DMS79 treated with DMSO at 0.1 percent for 48 hours (cell line): Measurements from ENCODE around the gene CDHR2.
"Not testable (repeated sequence)": the region's sequence is repeated elsewhere in the genome, so short reads cannot be mapped to it uniquely, and the experiment has no call there.

Experiments
- DNase-seq: peaks from one replicate; lab custom pipeline; 2025; lab: John Stamatoyannopoulos, UW

Gene CDHR2

DNA sequence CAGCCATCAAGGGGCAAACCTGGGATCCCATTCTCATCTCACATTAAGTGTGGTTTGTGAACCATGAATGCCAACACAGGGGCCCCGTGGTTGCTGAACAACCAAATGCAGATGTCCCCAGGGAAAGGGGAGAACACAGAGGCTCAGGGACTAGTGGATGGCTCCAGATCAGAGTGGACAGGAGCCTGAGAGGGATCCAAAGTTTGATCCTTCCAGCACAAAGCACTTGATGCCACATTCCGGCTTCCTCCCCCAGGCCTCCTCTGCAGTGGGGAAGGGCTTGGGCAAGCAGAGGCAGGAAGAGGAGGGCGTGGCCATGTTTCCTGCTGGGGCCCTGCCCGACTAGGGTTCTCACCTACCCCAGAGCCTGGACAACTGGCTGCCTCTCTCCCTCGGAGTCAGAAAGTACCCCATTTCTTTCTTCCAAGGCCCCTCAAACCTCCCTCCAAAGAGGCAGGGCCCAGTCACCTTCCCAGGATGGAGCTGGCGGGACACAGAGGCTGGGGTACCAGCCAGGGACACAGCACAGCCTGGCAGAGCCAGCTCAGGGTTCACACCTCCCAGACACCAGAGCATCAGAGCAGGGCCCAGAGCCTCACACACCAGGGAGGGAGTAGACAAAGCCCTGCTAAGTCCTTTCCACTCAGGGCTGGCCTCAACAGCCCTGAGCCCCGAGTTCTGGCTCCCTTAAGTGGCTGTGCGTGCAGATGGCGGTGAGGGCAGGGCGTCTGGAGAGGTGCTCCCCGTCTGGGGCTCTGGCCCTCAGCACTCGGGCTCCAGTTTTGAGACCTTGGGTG, 7.6 kb upstream of the CDHR2 start:
- no peak for DNase-seq

GRCh38 chr5:176542135-176542595, 7.0 kb upstream of the CDHR2 start:
- DNase-seq, result no peak

DNA sequence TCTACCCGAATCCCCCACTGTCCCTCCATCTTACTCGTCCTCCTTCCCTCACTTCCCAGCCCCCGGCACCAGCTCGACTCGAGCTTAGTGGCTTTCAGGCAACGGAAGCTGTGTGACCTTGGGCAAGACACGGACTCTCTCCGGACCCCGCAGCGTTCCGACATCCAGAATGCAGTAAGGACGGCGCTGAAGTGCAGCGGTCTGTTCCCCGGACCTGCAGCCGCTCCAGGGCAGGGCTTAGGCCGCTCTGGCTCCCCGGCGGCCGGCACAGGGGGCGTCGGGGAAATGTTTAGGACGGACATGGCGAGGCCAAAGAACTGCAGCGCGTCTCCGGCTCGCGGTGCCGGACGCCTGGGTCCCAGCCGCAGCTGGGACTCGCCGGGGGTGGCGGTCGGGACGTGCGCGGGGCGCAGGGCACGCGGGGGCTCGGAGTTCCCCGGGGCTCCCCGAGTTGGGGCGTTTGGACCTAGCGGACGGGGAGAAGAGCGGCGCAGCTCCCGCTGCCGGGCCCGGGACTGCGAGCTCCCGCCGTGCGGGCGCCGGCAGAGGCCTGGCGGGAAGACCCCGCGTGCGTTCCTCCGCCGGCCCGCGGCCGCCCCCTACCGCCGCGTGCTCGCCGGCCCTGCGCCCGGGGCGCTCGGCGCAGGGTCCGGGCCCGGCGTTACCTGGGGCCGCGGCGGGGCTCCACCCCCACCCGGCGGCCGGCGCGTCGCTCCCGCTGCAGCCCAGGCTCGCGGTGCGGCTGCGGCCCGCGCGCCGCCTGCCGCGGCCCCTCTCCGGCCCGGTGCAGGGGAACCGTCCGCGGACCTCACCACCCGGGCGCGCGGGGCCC, 6.3 kb upstream of the CDHR2 start:
- no peak for DNase-seq

DNA sequence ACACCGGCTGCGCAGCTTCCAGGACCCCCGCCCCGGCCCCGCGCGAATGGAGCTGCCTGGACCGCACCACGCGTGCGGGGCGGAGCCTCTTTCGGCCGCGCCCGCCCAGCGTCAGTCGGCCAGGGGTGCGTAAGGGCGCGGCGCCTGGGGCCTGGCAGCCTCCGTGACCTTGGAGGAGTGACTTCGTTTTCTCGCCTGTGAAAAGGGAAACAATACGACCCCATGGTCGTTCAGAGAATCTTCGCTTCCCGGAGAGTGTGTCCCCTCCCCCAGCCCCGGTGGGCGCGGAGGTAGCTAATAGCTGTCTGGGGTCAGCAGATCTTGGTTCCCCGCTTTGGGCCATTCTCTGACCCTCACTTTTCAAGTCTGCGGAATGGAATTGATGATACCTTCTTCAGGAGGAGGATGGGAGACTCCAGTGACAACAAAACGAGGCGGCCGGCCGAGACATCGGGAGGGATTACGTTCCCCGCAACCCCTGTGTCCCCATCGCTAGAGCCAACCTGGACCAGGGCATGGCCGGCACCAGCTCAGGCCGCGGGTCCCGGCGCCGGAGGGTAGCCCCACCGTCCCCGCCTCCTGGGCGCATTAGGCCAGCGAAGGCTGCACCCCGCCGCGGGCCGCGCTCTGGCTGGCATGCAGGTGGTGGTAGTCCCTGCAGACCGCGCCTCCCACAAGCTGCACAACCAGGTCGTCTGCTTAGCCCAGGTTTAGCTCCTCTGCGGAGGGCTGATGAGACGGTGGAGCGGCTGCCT, 5.5 kb upstream of the CDHR2 start:
- peak; percentile 43 for DNase-seq

DNA sequence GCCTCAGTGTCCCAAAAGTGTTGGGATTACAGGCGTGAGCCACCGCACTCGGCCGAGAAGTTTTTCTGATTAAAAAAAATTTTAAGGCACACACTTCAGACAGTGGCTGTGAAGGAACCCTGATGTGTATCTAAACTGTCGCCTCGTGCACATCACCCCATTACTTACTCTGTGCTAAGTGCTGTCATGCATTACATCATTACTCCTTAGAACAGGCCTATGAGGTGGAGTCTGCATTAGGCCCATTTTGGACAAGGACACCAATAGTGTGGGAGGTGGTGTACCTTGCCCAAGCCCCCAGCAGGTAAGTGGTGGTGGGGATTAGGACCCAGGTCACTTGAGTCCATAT, 3.8 kb upstream of the CDHR2 start:
- no peak for DNase-seq

DNA sequence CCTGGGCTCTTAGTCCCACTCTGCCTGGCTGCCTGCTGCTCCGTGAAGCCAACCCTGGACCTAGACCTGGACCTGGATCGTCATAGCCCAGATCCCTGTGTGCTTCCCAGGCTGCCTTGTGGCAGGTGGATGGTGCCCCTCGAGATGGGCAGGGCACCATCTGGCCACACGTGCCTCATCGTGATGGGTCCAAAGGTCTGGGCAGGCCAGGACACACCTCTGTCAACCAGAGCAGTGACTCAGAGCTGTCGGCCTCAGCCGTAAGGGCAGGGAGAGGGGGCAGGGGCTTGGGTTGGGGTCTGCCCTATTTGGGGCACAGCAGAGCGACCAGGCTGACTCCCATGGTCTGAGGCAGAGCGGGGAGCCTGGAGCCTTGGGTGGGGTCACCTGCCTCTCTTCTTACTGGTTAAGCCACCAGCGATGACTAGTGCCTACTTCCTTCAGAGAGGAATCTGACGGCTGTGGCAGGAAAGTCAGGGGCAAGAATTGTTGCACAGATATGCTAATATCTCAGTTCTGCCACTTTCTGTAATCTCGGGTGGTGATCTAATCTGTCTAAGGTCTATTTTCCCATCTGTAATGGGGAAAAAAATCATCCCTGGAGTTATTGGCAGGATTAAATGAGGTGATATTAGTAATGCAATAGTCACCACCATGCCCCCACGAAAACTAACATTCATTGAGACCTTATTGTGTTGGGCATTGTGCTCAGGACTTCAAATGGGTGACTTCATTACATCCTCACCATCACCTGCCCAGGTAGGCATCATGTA, 3.2 kb upstream of the CDHR2 start:
- no peak for DNase-seq

DNA sequence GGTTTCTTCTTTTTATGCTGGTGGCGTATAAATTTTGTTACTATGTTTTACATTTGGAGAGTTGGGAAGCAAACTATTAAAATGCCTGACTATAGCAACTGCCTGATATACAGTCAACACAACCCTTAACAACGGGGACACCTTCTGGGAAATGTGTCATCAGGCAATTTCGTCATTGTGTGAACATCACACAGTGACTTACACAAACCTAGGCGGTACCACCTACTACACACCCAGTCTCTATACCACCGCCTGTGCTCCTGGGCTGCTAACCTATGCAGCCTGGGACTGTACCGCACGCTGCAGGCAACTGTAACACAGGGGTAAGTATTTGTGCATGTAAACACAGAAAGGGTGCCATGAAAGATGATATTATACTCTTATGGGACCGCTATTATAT, 1.3 kb upstream of the CDHR2 start:
- no peak for DNase-seq

GRCh38 chr5:176549871-176550270, 729 bp downstream of the CDHR2 start:
- no peak for DNase-seq

GRCh38 chr5:176550275-176550831, 1.2 kb downstream of the CDHR2 start:
- DNase-seq, result no peak

GRCh38 chr5:176550937-176551336, 1.8 kb downstream of the CDHR2 start:
- not testable (repeated sequence) for DNase-seq

DNA sequence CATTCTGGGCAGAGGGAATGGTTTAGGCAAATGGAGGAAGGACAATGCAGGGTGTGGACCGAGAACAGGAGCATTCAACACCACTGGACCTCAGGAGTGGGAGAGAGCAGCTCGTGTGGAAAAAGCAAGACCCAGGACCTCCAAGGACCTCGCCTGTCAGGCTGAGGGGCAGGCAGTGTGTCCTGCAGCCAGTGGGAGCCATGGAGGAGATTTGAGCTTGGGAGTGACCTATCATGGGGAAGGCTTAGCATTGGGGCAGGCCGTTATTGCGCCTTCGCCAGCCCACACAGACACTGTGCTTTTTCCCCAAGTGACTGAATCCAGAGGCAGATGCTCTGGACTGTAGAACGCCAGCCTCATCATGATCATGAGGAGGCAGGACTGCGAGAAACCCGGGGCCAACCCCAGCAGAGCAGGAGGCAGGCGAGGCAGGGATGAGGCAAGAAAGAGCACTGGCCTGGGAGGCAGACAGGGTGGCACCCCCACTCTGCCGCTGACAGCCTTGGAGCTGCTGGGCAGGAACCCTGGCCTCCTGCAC, 3.3 kb downstream of the CDHR2 start:
- no peak for DNase-seq

- DNase-seq, result no peak
Observed at GRCh38 chr5:176553260-176554085, 4.3 kb downstream of the CDHR2 start.

GRCh38 chr5:176557846-176558245, 8.7 kb downstream of the CDHR2 start:
- DNase-seq, result no peak

GRCh38 chr5:176559683-176560082, 10.5 kb downstream of the CDHR2 start:
- DNase-seq, result no peak

GRCh38 chr5:176560364-176560763, 11.2 kb downstream of the CDHR2 start:
- DNase-seq, result no peak

DNA sequence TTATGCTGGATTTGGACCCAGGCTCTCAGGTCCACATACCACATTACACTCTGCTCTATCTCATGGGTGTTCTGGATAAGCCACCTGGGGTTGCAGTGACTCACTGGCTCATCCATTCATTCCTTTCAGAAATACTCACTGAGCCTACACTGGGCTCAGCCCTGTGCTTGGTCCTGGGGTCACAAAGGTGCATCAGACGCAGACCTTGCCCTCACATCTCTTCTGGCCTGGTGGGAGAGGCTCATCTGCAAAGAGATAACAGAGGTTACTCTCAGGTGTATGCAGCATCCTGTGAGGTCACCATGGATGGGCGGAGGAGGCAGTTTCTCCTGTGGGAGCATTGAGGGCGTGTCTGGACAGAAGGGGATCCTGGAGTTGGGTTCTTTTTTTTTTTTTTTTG, 12.1 kb downstream of the CDHR2 start:
- no peak for DNase-seq

DNA sequence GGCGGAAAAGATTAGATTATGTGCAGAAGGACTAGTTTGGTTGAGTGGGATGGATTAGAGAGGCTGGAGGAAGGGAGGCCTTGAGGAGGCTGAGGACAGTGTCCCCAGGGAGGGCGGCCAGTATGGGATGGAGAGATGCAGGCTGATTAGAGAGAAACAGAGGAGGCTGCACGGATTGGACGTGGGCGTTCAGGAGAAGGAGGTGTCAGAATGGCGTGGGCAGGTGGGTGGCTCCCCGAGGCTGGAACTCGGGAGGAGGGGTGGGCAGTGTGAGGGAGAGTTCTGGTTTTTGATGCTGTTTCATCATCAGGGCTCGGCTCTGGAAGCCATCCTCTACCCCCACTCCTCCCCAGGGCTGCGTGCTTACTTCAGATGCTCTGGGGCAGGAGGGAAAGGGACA, 13.0 kb downstream of the CDHR2 start:
- DNase-seq, result no peak

- no peak for DNase-seq
Observed at GRCh38 chr5:176564002-176564401, 14.9 kb downstream of the CDHR2 start.

DNA sequence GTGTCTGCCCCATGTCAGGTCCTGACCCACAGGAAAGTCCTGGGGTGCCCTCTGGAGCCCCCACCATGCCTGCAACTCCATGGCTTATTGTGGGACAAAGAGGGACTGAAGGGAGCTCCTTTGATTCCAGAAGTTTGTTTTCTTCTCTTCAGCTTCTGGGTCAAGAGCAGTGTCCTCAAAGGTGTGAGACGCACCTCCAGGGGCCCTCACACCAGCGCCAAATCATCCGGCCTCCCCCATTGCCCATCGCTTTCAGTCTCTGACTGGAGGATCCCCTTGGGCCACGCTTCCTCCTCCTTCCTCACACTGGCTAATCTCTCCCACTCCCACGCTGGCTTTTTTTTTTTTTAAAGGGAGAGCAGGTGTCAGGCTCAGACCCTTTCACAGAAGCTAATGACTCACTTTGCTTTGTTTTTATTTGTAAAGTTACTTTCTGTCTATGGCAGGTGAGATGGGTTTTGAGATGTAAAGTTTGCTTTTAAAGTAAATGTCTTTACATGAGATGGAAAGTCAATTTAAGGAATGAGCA, 16.7 kb downstream of the CDHR2 start:
- DNase-seq, result no peak

DNA sequence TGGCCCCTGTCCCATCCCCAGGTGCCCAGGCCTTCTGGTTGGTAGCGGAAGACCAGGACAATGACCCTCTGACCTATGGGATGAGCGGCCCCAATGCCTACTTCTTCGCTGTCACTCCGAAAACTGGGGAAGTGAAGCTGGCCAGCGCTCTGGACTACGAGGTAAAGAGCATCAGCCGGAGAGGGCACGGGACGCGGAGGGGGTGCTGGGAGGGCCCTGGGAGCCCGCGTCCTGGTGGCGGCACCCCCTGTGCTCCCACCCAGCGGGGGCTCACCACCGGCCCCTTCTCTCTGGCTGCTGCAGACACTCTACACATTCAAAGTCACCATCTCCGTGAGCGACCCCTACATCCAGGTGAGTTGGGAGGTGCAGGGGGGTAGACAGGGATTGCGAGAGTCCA, 19.5 kb downstream of the CDHR2 start:
- no peak for DNase-seq
